ENCODE results near the gene PTK7. TPM values are rescaled to one million over a fixed set of nuclear protein-coding genes. Genes with fewer than 3 reads are reported as not detected.
A peak's percentile ranks its signal among the peaks of the same experiment; 100 is the strongest.
"Not testable (repeated sequence)": the region's sequence is repeated elsewhere in the genome, so short reads cannot be mapped to it uniquely, and the experiment has no call there.

The PTK7 gene
- total RNA-seq, 1 donor from 2014 or later = 308 TPM

DNA sequence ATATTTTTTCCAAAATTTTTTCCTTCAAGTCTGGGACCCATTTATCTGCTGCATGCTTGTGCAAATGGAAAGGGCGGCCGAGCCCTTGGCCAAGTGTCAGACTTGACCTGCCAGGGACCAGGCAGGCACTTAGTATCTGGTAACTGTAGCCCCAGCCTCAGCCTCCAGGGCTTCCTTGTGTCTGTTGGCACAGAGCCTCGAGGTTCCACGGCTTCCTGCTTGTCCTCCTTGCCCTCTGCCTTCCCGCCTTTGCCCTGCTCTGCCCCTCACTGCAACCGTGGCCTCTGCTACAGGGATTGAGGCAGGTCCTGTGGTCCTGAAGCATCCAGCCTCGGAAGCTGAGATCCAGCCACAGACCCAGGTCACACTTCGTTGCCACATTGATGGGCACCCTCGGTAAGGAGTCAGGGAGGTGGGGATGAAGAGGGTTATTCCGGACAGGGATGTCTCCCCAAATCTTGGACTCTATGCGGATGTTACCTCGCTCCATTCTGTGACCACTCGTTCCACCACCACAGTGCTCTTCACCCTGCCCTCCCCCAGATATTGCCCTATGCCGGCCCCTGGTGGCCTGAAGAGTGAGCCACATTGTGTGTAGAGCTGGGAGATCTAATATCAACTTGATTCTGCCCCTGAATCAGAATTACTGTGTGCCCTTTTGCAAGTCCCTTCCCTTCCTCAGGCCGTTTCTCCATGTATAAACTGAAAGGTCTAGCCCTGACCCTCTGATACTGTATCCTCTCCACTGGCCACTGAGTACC is 53.5 kb downstream of the PTK7 start:
- DNase-seq (ENCODE audit: low spot score in 2 of 2, unreplicated experiment in 2 of 2) = no peak
- Mint-ChIP-seq H3K4me3 (no peak overlapping the region), H3K27ac (peak overlapping the region; percentile 56), H3K27me3 (ENCODE audit: low read depth) (no peaks in the 10 kb centered on the region), H3K36me3 (peaks cover 21% of the 10 kb centered on the region), H3K4me1 (peaks cover 18% of the 10 kb centered on the region), H3K9me3 (no peaks in the 10 kb centered on the region)
- TF ChIP-seq, protein P1, sequence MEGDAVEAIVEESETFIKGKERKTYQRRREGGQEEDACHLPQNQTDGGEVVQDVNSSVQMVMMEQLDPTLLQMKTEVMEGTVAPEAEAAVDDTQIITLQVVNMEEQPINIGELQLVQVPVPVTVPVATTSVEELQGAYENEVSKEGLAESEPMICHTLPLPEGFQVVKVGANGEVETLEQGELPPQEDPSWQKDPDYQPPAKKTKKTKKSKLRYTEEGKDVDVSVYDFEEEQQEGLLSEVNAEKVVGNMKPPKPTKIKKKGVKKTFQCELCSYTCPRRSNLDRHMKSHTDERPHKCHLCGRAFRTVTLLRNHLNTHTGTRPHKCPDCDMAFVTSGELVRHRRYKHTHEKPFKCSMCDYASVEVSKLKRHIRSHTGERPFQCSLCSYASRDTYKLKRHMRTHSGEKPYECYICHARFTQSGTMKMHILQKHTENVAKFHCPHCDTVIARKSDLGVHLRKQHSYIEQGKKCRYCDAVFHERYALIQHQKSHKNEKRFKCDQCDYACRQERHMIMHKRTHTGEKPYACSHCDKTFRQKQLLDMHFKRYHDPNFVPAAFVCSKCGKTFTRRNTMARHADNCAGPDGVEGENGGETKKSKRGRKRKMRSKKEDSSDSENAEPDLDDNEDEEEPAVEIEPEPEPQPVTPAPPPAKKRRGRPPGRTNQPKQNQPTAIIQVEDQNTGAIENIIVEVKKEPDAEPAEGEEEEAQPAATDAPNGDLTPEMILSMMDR (IDR thresholded peaks at IDR 0.05; ENCODE audit: unreplicated experiment) = peak; percentile 6

DNA sequence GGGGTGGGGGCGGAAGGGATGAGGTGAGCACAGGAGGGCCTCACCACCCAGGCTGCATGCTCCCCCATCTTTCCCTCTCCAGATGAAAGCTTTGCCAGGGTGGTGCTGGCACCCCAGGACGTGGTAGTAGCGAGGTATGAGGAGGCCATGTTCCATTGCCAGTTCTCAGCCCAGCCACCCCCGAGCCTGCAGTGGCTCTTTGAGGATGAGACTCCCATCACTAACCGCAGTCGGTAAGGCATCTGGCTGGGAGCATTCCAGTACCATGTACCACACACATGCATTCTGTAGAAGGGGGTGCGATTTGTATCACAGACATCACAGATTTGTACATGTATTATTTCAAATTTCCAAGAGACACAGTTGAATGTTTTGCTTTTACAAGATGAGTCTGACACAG is 54.3 kb downstream of the PTK7 start:
- Mint-ChIP-seq H3K27me3 (ENCODE audit: low read depth) (no peaks in the 10 kb centered on the region), H3K36me3 (peaks cover 26% of the 10 kb centered on the region), H3K4me3 (no peak overlapping the region), H3K27ac (no peak overlapping the region), H3K9me3 (no peaks in the 10 kb centered on the region), H3K4me1 (peaks cover 10% of the 10 kb centered on the region)
- DNase-seq (ENCODE audit: low spot score in 2 of 2, unreplicated experiment in 2 of 2) = no peak
- TF ChIP-seq, protein P1 (IDR thresholded peaks at IDR 0.05; ENCODE audit: unreplicated experiment) = no peak

DNA sequence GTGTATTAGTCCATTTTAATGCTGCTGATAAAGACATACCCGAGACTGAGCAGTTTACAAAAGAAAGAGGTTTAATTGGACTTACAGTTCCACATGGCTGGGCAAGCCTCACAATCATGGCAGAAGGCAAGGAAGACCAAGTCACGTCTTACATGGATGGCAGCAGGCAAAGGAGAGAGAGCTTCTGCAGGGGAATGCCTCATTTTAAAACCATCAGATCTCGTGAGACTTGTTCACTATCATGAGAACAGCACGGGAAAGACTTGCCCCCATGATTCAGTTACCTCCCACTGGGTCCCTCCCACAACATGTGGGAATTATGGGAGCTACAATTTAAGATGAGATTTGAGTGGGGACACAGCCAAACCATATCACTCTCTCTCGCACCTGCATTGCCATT is 55.3 kb downstream of the PTK7 start:
- not testable (repeated sequence) for H3K27ac Mint-ChIP-seq; H3K27me3 Mint-ChIP-seq (ENCODE audit: low read depth); H3K9me3 Mint-ChIP-seq; DNase-seq (ENCODE audit: low spot score in 2 of 2, unreplicated experiment in 2 of 2); H3K4me3 Mint-ChIP-seq; H3K4me1 Mint-ChIP-seq
- H3K36me3 Mint-ChIP-seq = peaks cover 28% of the 10 kb centered on the region

- no peaks in the 10 kb centered on the region for H3K27me3 Mint-ChIP-seq (ENCODE audit: low read depth)
- DNase-seq (ENCODE audit: low spot score in 2 of 2, unreplicated experiment in 2 of 2) = no peak
- H3K4me3 Mint-ChIP-seq = no peak overlapping the region
- no peaks in the 10 kb centered on the region for H3K9me3 Mint-ChIP-seq
- peaks cover 14% of the 10 kb centered on the region for H3K4me1 Mint-ChIP-seq
- no peak overlapping the region for H3K27ac Mint-ChIP-seq
- peaks cover 26% of the 10 kb centered on the region for H3K36me3 Mint-ChIP-seq
- TF ChIP-seq, protein P1 (IDR thresholded peaks at IDR 0.05; ENCODE audit: unreplicated experiment) = no peak
These were observed 62.2 kb downstream of the PTK7 start for GRCh38 chr6:43138267-43138666.

GRCh38 chr6:43139973-43140372 is 63.9 kb downstream of the PTK7 start:
- not testable (repeated sequence) for DNase-seq (ENCODE audit: low spot score in 2 of 2, unreplicated experiment in 2 of 2); H3K27me3 Mint-ChIP-seq (ENCODE audit: low read depth); H3K9me3 Mint-ChIP-seq; H3K27ac Mint-ChIP-seq; H3K4me3 Mint-ChIP-seq
- peaks cover 22% of the 10 kb centered on the region for H3K36me3 Mint-ChIP-seq
- H3K4me1 Mint-ChIP-seq = peaks cover 19% of the 10 kb centered on the region

GRCh38 chr6:43141644-43142043 is 65.5 kb downstream of the PTK7 start:
- H3K9me3 Mint-ChIP-seq = no peaks in the 10 kb centered on the region
- TF ChIP-seq, protein P1 (IDR thresholded peaks at IDR 0.05; ENCODE audit: unreplicated experiment) = no peak
- no peak overlapping the region for H3K27ac Mint-ChIP-seq
- peaks cover 19% of the 10 kb centered on the region for H3K4me1 Mint-ChIP-seq
- DNase-seq (ENCODE audit: low spot score in 2 of 2, unreplicated experiment in 2 of 2) = no peak
- no peak overlapping the region for H3K4me3 Mint-ChIP-seq
- H3K36me3 Mint-ChIP-seq = peaks cover 29% of the 10 kb centered on the region
- H3K27me3 Mint-ChIP-seq (ENCODE audit: low read depth) = no peaks in the 10 kb centered on the region

All from mesothelial cell of epicardium (in vitro differentiated cells).